Erythroblast (primary cell): ENCODE measurements around the gene COPG2.

Experiments
- GATA1 ChIP-seq: IDR thresholded peaks from 2 replicates; pipeline ENCODE4 v1.6.1; 2011; ENCODE audit warnings: low read depth, mild to moderate bottlenecking, control low read depth, low read length, moderate library complexity
- POLR2A ChIP-seq: IDR thresholded peaks from 2 replicates; pipeline ENCODE4 v1.6.1; 2011; ENCODE audit warnings: mild to moderate bottlenecking, low read length

GRCh38 chr7:130490311-130490791 lies 178.2 kb downstream of the COPG2 start:
- TF ChIP-seq POLR2A (no peak), GATA1 (no peak)
